ENCODE results near the gene MAFF.

- TF ChIP-seq TCF7L2 (IDR thresholded peaks at IDR 0.05; ENCODE audit: low read depth, low read length): no peak
- no peak for TF ChIP-seq CTCF (IDR thresholded peaks at IDR 0.05)
- no peak for TF ChIP-seq SIN3A (IDR thresholded peaks at IDR 0.05; ENCODE audit: borderline replicate concordance, insufficient read depth, low read depth, low read length)
- TF ChIP-seq REST (IDR thresholded peaks at IDR 0.05; ENCODE audit: insufficient read depth in 1 of 2, low read depth in 2 of 2, low read length in 1 of 2): no peak
Measured at GRCh38 chr22:38246692-38247091, 44.9 kb downstream of the MAFF start.

Measured in Panc1 (cell line).